GM12878 (cell line): ENCODE results near the gene SLC6A9. TPM values are rescaled to one million over a fixed set of nuclear protein-coding genes. Genes with fewer than 3 reads are reported as not detected.

ENCODE experiments used
- BHLHE40 ChIP-seq, 2 experiments: fragments of 450-650 bp in 1 of 2; IDR thresholded peaks; 2 replicates each; pipeline ENCODE4 v1.6.1; 2011 to 2017; ENCODE audit warnings: low read depth in 2 of 2, borderline replicate concordance in 1 of 2, improper control_type of control experiment in 1 of 2, low read length in 1 of 2, mild to moderate bottlenecking in 1 of 2
- CHD1 ChIP-seq: IDR thresholded peaks from 2 replicates; pipeline ENCODE4 v1.6.1; 2012; ENCODE audit warnings: low read depth, low read length, improper control_type of control experiment
- CHD2 ChIP-seq: IDR thresholded peaks from 2 replicates; pipeline ENCODE4 v1.6.1; 2011; ENCODE audit warnings: low read depth, low read length, improper control_type of control experiment, borderline replicate concordance
- CREB1 ChIP-seq: IDR thresholded peaks from 2 replicates; pipeline ENCODE4 v1.6.1; 2012; ENCODE audit warnings: low read depth, mild to moderate bottlenecking, inconsistent platforms
- CTCF ChIP-seq, 3 experiments: IDR thresholded peaks in 2 of 3; conservative IDR thresholded peaks in 1 of 3; 2 replicates each; pipeline ENCODE4 v1.5.1; 2011; ENCODE audit warnings: low read depth in 3 of 3, low read length in 3 of 3, mild to moderate bottlenecking in 3 of 3, control low read depth in 2 of 3, moderate library complexity in 2 of 3, inconsistent platforms in 1 of 3, mixed read lengths in 1 of 3; ENCODE audit not compliant: control insufficient read depth in 2 of 3, insufficient read depth in 1 of 3; ENCODE audit errors: extremely low read depth in 1 of 3
- E2F8 ChIP-seq: fragments of 450-650 bp; IDR thresholded peaks from 2 replicates; pipeline ENCODE4 v1.6.1; 2018; ENCODE audit warnings: mild to moderate bottlenecking, low read depth, moderate library complexity; ENCODE audit not compliant: partially characterized antibody
- HDGF ChIP-seq: fragments of 450-650 bp; IDR thresholded peaks from 2 replicates; pipeline ENCODE4 v1.6.1; 2016; ENCODE audit warnings: antibody characterized with exemption
- NFIC ChIP-seq: IDR thresholded peaks from 2 replicates; pipeline ENCODE4 v1.6.1; 2012; ENCODE audit warnings: low read depth, mild to moderate bottlenecking, inconsistent platforms, low read length, moderate library complexity
- NFXL1 ChIP-seq: fragments of 450-650 bp; IDR thresholded peaks from 2 replicates; pipeline ENCODE4 v1.6.1; 2017; ENCODE audit warnings: antibody characterized with exemption, mild to moderate bottlenecking, borderline replicate concordance
- NR2C1 ChIP-seq: fragments of 450-650 bp; IDR thresholded peaks from 2 replicates; pipeline ENCODE4 v1.6.1; 2017; ENCODE audit warnings: antibody characterized with exemption, mild to moderate bottlenecking, moderate library complexity
- SREBF1 ChIP-seq: IDR thresholded peaks from 2 replicates; pipeline ENCODE4 v1.6.1; 2012; ENCODE audit warnings: mild to moderate bottlenecking, low read length
- TARDBP ChIP-seq: IDR thresholded peaks from 2 replicates; pipeline ENCODE4 v1.6.1; 2016; ENCODE audit warnings: borderline replicate concordance
- USF2 ChIP-seq: IDR thresholded peaks from 2 replicates; pipeline ENCODE4 v1.6.1; 2011; ENCODE audit warnings: low read depth, low read length, improper control_type of control experiment, borderline replicate concordance
- ZBTB4 ChIP-seq: fragments of 450-650 bp; formaldehyde crosslinking; IDR thresholded peaks from 2 replicates; pipeline ENCODE4 v1.4.0; 2022; ENCODE audit warnings: mild to moderate bottlenecking, moderate library complexity
- ZNF24 ChIP-seq: fragments of 450-650 bp; IDR thresholded peaks from 2 replicates; pipeline ENCODE4 v1.6.1; 2017; ENCODE audit warnings: antibody characterized with exemption, mild to moderate bottlenecking
- polyA plus RNA-seq, 11 experiments: library from polyadenylated mRNA; depleted of rRNA in 4 of 11; unstranded in 6 of 11; stranded (reverse) in 5 of 11; fragments of >200 nt; fragmentation: Nextera tagmentation in 4 of 11; fragmentation: Illumina TruSeq in 1 of 11; extraction: Ambion mirVana in 4 of 11; extraction: Trizol in 1 of 11; gene quantifications; 1 replicate in 1 of 11; 2 replicates in 10 of 11; pipeline versions ENCODE4 v1.2.1 to v1.2.3, GENCODE V29; 2011 to 2016; ENCODE audit warnings: inconsistent platforms in 2 of 11, missing spikeins in 2 of 11, low read depth in 1 of 11
- total RNA-seq, 4 experiments: library from RNA; depleted of rRNA in 3 of 4; stranded (reverse); fragments of >200 nt in 3 of 4; fragmentation: Illumina TruSeq in 1 of 4; extraction: Trizol in 1 of 4; gene quantifications; 2 replicates each; pipeline versions ENCODE4 v1.2.1 to v1.2.3, GENCODE V29; 2013 to 2021
- TF ChIP-seq, protein P1 (sequence below): IDR thresholded peaks from 2 replicates; pipeline ENCODE4 v1.6.1; 2012; ENCODE audit warnings: mild to moderate bottlenecking, low read depth, low read length

The SLC6A9 gene
- total and polyA plus RNA-seq, 10 of the 15 experiments (the other 5 are each of a cell fraction or from before 2014, with no cell fraction given) = 0.02 to 2.0 (median 0.63) TPM

GRCh38 chr1:43969746-43970466 lies 61.4 kb downstream of the SLC6A9 start, which contains the start of gene DPH2 (continued):
- no peak for TF ChIP-seq ZBTB4 (CRISPR knock-in tag)
- TF ChIP-seq NFXL1 = no peak
- no peak; the same call in 1 of the 2 replicates for TF ChIP-seq HDGF
- TF ChIP-seq, protein P1, sequence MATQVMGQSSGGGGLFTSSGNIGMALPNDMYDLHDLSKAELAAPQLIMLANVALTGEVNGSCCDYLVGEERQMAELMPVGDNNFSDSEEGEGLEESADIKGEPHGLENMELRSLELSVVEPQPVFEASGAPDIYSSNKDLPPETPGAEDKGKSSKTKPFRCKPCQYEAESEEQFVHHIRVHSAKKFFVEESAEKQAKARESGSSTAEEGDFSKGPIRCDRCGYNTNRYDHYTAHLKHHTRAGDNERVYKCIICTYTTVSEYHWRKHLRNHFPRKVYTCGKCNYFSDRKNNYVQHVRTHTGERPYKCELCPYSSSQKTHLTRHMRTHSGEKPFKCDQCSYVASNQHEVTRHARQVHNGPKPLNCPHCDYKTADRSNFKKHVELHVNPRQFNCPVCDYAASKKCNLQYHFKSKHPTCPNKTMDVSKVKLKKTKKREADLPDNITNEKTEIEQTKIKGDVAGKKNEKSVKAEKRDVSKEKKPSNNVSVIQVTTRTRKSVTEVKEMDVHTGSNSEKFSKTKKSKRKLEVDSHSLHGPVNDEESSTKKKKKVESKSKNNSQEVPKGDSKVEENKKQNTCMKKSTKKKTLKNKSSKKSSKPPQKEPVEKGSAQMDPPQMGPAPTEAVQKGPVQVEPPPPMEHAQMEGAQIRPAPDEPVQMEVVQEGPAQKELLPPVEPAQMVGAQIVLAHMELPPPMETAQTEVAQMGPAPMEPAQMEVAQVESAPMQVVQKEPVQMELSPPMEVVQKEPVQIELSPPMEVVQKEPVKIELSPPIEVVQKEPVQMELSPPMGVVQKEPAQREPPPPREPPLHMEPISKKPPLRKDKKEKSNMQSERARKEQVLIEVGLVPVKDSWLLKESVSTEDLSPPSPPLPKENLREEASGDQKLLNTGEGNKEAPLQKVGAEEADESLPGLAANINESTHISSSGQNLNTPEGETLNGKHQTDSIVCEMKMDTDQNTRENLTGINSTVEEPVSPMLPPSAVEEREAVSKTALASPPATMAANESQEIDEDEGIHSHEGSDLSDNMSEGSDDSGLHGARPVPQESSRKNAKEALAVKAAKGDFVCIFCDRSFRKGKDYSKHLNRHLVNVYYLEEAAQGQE = 0 out of 2 replicates have a peak, but pooled peaks have one; percentile 8
- TF ChIP-seq CREB1 = peak; percentile 83
- TF ChIP-seq E2F8 = peak; percentile 83
- TF ChIP-seq TARDBP = peak; percentile 77; the same call in 1 of the 2 replicates
- peak; percentile 60 for TF ChIP-seq USF2
- TF ChIP-seq BHLHE40 (IDR thresholded peaks at IDR 0.05; ENCODE audit: borderline replicate concordance in 1 of 2, low read depth in 2 of 2, low read length in 1 of 2) = peak; percentile 29 to 31; a peak in 1 of 4 replicates
- TF ChIP-seq SREBF1 = peak; percentile 84
- no peak for TF ChIP-seq ZNF24
- TF ChIP-seq CTCF (IDR thresholded peaks at IDR 0.05 in 2 of 3, conservative IDR thresholded peaks at IDR 0.05 in 1 of 3; ENCODE audit: control insufficient read depth in 2 of 3, extremely low read depth in 1 of 3, insufficient read depth in 1 of 3, low read depth in 3 of 3, low read length in 3 of 3) = peak in 2 of 3 experiments; percentile 10 to 15; a peak in 2 of 6 replicates
- TF ChIP-seq CHD2 = peak; percentile 90; the same call in 1 of the 2 replicates
- no peak for TF ChIP-seq CHD1
- peak; percentile 98 for TF ChIP-seq NR2C1
- no peak for TF ChIP-seq NFIC
